Ascending aorta (tissue), 2 donors: Measurements from ENCODE around the gene OR6Q1. TPM values are rescaled to one million over a fixed set of nuclear protein-coding genes. Genes with fewer than 3 reads are reported as not detected.
"Not testable (repeated sequence)": the region's sequence is repeated elsewhere in the genome, so short reads cannot be mapped to it uniquely, and the experiment has no call there.

Experiments
- DNase-seq, 2 donors: peaks; one replicate each; pipeline ENCODE4 v3.0.0-alpha.2; 2019; ENCODE audit warnings: low spot score in 2 of 2
- H3K27ac ChIP-seq, 2 donors: fragments of 200-600 bp; sonication (generic); one replicate each; pipeline ENCODE4 v1.5.1; 2016 to 2017; ENCODE audit warnings: mild to moderate bottlenecking in 1 of 2
- H3K27me3 ChIP-seq: fragments of 200-600 bp; sonication (generic); one replicate; pipeline ENCODE4 v1.5.1; 2017
- H3K36me3 ChIP-seq, 2 donors: fragments of 200-600 bp; sonication (generic); one replicate each; pipeline ENCODE4 v1.5.1; 2016
- H3K4me1 ChIP-seq, 2 donors: fragments of 200-600 bp; sonication (generic); one replicate each; pipeline ENCODE4 v1.5.1; 2016 to 2017; ENCODE audit warnings: mild to moderate bottlenecking in 1 of 2
- H3K4me3 ChIP-seq, 2 donors: fragments of 200-600 bp; sonication (generic); one replicate each; pipeline ENCODE4 v1.5.1; 2016 to 2017; ENCODE audit warnings: mild to moderate bottlenecking in 1 of 2
- H3K9me3 ChIP-seq, 2 donors: fragments of 200-600 bp; sonication (generic); one replicate each; pipeline ENCODE4 v1.5.1; 2016
- intact Hi-C: fragments of 100-400 bp; cut with DNase I; formaldehyde crosslinking; loops from one replicate; pipeline ENCODE4 v1.15.1; 2023
- total RNA-seq: library from RNA; depleted of rRNA; stranded (reverse); fragments of >200 nt; gene quantifications from one replicate; pipeline ENCODE4 v1.1.0, GENCODE V29; 2016
- TF ChIP-seq, protein P1 (sequence below), 3 experiments: fragments of 200-600 bp in 2 of 3; fragments of 450-650 bp in 1 of 3; sonication (generic) in 2 of 3; IDR thresholded peaks; one replicate each; pipeline ENCODE4 v1.5.1; 2016 to 2019; ENCODE audit warnings: antibody characterized with exemption in 3 of 3, mild to moderate bottlenecking in 1 of 3, moderate library complexity in 1 of 3

The OR6Q1 gene
- total RNA-seq, result not detected

DNA sequence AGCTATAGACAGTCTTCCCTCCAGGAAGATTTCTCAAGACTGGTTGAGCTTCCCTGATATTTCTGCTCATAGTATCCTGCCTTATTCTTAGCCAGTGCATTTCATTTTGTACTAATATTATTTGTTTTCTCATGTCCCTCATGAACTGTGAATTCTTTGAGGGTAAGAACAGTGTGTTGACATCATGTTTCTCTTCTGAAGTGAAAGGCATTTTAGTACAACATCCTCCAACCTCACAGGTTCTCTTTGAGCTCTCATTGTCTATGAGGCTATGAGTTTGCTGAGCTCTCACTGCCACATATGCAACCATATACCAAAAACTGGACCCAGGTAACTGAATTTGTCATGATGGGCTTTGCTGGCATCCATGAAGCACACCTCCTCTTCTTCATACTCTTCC lies at the start of gene OR6Q1:
TSS of gene OR6Q1 (plus strand) at position 301 of the 400 bp plus-strand sequence. CDS start at position 301, 0 bp downstream.
- intact Hi-C loops, result no loop called here
- TF ChIP-seq, protein P1, sequence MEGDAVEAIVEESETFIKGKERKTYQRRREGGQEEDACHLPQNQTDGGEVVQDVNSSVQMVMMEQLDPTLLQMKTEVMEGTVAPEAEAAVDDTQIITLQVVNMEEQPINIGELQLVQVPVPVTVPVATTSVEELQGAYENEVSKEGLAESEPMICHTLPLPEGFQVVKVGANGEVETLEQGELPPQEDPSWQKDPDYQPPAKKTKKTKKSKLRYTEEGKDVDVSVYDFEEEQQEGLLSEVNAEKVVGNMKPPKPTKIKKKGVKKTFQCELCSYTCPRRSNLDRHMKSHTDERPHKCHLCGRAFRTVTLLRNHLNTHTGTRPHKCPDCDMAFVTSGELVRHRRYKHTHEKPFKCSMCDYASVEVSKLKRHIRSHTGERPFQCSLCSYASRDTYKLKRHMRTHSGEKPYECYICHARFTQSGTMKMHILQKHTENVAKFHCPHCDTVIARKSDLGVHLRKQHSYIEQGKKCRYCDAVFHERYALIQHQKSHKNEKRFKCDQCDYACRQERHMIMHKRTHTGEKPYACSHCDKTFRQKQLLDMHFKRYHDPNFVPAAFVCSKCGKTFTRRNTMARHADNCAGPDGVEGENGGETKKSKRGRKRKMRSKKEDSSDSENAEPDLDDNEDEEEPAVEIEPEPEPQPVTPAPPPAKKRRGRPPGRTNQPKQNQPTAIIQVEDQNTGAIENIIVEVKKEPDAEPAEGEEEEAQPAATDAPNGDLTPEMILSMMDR (IDR thresholded peaks at IDR 0.05), result no peak
- no peak for DNase-seq
- Histone ChIP-seq H3K9me3 (no peaks in the 10 kb centered on the region), H3K27me3 (no peaks in the 10 kb centered on the region), H3K27ac (peak within 1 kb of the TSS in 1 of 2 donors; percentile 72), H3K4me1 (peaks cover 0 to 6% of the 10 kb centered on the region in 2 donors), H3K36me3 (no peaks in the 10 kb centered on the region), H3K4me3 (no peak within 1 kb of the TSS)

GRCh38 chr11:57981536-57981935 lies 49.2 kb upstream of the OR6Q1 start:
- Histone ChIP-seq H3K9me3 (no peaks in the 10 kb centered on the region), H3K4me1 (peaks cover 0 to 4% of the 10 kb centered on the region in 2 donors), H3K36me3 (no peaks in the 10 kb centered on the region), H3K4me3 (no peak overlapping the region), H3K27me3 (no peaks in the 10 kb centered on the region), H3K27ac (no peak overlapping the region)
- TF ChIP-seq, protein P1 (IDR thresholded peaks at IDR 0.05), result no peak
- intact Hi-C loops, result no loop called here
- no peak for DNase-seq

- Histone ChIP-seq H3K27ac (no peak overlapping the region), H3K9me3 (no peaks in the 10 kb centered on the region), H3K36me3 (no peaks in the 10 kb centered on the region), H3K27me3 (no peaks in the 10 kb centered on the region), H3K4me3 (no peak overlapping the region), H3K4me1 (peaks cover 0 to 4% of the 10 kb centered on the region in 2 donors)
- intact Hi-C loops, result no loop called here
- DNase-seq, result no peak
- TF ChIP-seq, protein P1 (IDR thresholded peaks at IDR 0.05), result no peak
Measured at GRCh38 chr11:57982776-57983175, 48.0 kb upstream of the OR6Q1 start.

GRCh38 chr11:57983191-57983590 lies 47.6 kb upstream of the OR6Q1 start:
- TF ChIP-seq, protein P1 (IDR thresholded peaks at IDR 0.05), result no peak
- no peak for DNase-seq
- H3K4me3 ChIP-seq, result no peak overlapping the region
- H3K9me3 ChIP-seq, result peaks cover 0 to 2% of the 10 kb centered on the region in 2 donors
- H3K27me3 ChIP-seq, result no peaks in the 10 kb centered on the region
- intact Hi-C loops, result no loop called here
- no peak overlapping the region for H3K27ac ChIP-seq
- peaks cover 0 to 4% of the 10 kb centered on the region in 2 donors for H3K4me1 ChIP-seq
- H3K36me3 ChIP-seq, result no peaks in the 10 kb centered on the region

- H3K36me3 ChIP-seq, H3K27ac ChIP-seq, H3K4me1 ChIP-seq, H3K27me3 ChIP-seq, intact Hi-C loops, H3K9me3 ChIP-seq, DNase-seq, H3K4me3 ChIP-seq: not testable (repeated sequence)
Measured at GRCh38 chr11:57999523-57999922, 31.2 kb upstream of the OR6Q1 start.

- intact Hi-C loops, H3K4me1 ChIP-seq, DNase-seq, H3K9me3 ChIP-seq, H3K27me3 ChIP-seq, H3K4me3 ChIP-seq, H3K27ac ChIP-seq, H3K36me3 ChIP-seq: not testable (repeated sequence)
Measured at GRCh38 chr11:58000021-58000420, 30.7 kb upstream of the OR6Q1 start.

GRCh38 chr11:58000699-58001098 lies 30.1 kb upstream of the OR6Q1 start:
- TF ChIP-seq, protein P1 (IDR thresholded peaks at IDR 0.05), result no peak
- intact Hi-C loops, result no loop called here
- Histone ChIP-seq H3K4me1 (no peaks in the 10 kb centered on the region), H3K9me3 (no peaks in the 10 kb centered on the region), H3K4me3 (no peak overlapping the region), H3K36me3 (no peaks in the 10 kb centered on the region), H3K27ac (no peak overlapping the region), H3K27me3 (no peaks in the 10 kb centered on the region)
- no peak for DNase-seq
